ENCODE data around the gene IMMP1L.
A peak's percentile ranks its signal among the peaks of the same experiment; 100 is the strongest.

Gene IMMP1L

GRCh38 chr11:31404614-31405013, 104.8 kb downstream of the IMMP1L start:
- no peak for DNase-seq (ENCODE audit: insufficient read length, low spot score)

GRCh38 chr11:31397239-31397834, 112.1 kb downstream of the IMMP1L start:
- FAIRE-seq (peak; percentile 83), DNase-seq (ENCODE audit: insufficient read length, low spot score) (peak; percentile 1)

More at GRCh38 chr11:31404614-31405013, 104.8 kb downstream of the IMMP1L start:
- no peak for FAIRE-seq

GRCh38 chr11:31387379-31387778, 122.0 kb downstream of the IMMP1L start:
- no peak for DNase-seq (ENCODE audit: insufficient read length, low spot score)
- no peak for FAIRE-seq

GRCh38 chr11:31383116-31383515, 126.3 kb downstream of the IMMP1L start:
- DNase-seq (ENCODE audit: insufficient read length, low spot score) = no peak

More at GRCh38 chr11:31383116-31383515, 126.3 kb downstream of the IMMP1L start:
- FAIRE-seq = no peak

Measured in GM19239 (cell line).